PFSK-1 (cell line): Measurements from ENCODE around the gene FAM81A.

ENCODE experiments used
- POLR2AphosphoS5 ChIP-seq: IDR thresholded peaks from 2 replicates; pipeline ENCODE4 v1.6.1; 2012; ENCODE audit warnings: low read depth, mild to moderate bottlenecking, control low read depth, low read length, moderate library complexity
- SIN3A ChIP-seq: IDR thresholded peaks from 2 replicates; pipeline ENCODE4 v1.6.1; 2012; ENCODE audit warnings: mild to moderate bottlenecking, low read length, moderate library complexity, borderline replicate concordance; ENCODE audit not compliant: insufficient read depth

DNA sequence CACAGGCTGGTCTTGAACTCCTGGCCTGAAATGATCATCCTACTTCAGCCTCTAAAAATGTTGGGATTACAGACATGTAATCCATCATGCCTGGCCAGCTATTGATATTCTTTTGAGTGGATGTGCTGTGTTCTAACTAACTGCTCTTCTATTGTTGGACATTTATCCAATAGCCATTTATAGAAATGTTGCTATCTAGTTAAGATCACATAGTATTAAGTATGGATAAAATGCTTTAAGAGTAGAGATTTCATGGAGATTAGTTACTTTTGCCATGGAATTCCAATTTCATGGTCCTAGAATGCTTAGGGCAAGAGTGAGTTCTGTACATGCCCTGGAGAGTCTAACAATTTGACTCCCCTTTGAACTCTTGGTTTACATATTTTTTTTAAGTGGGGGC lies 10.9 kb downstream of the FAM81A start:
- no peak for TF ChIP-seq POLR2AphosphoS5
- no peak for TF ChIP-seq SIN3A
